GM23338 (cell line): ENCODE data around the gene NELL2. TPM values are rescaled to one million over a fixed set of nuclear protein-coding genes. Genes with fewer than 3 reads are reported as not detected.

Experiments
- ATAC-seq: fragments of 200-7000 bp; cut with Tn5 transposase; 3 replicates; pipeline ENCODE4 v1.9.1; 2020
- DNase-seq: peaks from one replicate; pipeline ENCODE4 v3.0.0-alpha.2; 2015; ENCODE audit warnings: low spot score
- H2AFZ ChIP-seq: fragments of 200-600 bp; sonication (generic); 2 replicates; pipeline ENCODE4 v1.8.0; 2016; ENCODE audit warnings: antibody characterized with exemption, mild to moderate bottlenecking, moderate library complexity
- H3F3A ChIP-seq: fragments of 200-600 bp; sonication (generic); replicated peaks from 2 replicates; pipeline ENCODE4 v1.8.0; 2017; ENCODE audit warnings: antibody characterized with exemption, mixed run types, low read depth
- H3K27ac ChIP-seq: fragments of 200-600 bp; sonication (generic); 2 replicates; pipeline ENCODE4 v1.6.1; 2016; ENCODE audit warnings: low read depth
- H3K27me3 ChIP-seq: fragments of 200-600 bp; sonication (generic); 2 replicates; pipeline ENCODE4 v1.8.0; 2016; ENCODE audit warnings: mild to moderate bottlenecking, mixed run types, moderate library complexity; ENCODE audit not compliant: insufficient read depth
- H3K36me3 ChIP-seq: fragments of 200-600 bp; sonication (generic); 2 replicates; pipeline ENCODE4 v1.8.0; 2016; ENCODE audit warnings: mild to moderate bottlenecking; ENCODE audit not compliant: insufficient read depth
- H3K4me1 ChIP-seq: fragments of 200-600 bp; sonication (generic); 2 replicates; pipeline ENCODE4 v1.8.0; 2016; ENCODE audit warnings: mild to moderate bottlenecking, moderate library complexity; ENCODE audit not compliant: insufficient read depth
- H3K4me2 ChIP-seq: fragments of 200-600 bp; sonication (generic); 2 replicates; pipeline ENCODE4 v1.7.1; 2017; ENCODE audit warnings: mixed run types
- H3K4me3 ChIP-seq: fragments of 200-600 bp; sonication (generic); 2 replicates; pipeline ENCODE4 v1.6.1; 2016; ENCODE audit warnings: mixed run types
- H3K79me2 ChIP-seq: fragments of 200-600 bp; sonication (generic); replicated peaks from 2 replicates; pipeline ENCODE4 v1.8.0; 2017; ENCODE audit warnings: mild to moderate bottlenecking; ENCODE audit not compliant: insufficient read depth
- H3K9me2 ChIP-seq: fragments of 200-600 bp; sonication (generic); 2 replicates; pipeline ENCODE4 v1.8.0; 2017; ENCODE audit not compliant: insufficient read depth
- H4K20me1 ChIP-seq: fragments of 200-600 bp; sonication (generic); replicated peaks from 2 replicates; pipeline ENCODE4 v1.8.0; 2017; ENCODE audit warnings: mild to moderate bottlenecking; ENCODE audit not compliant: insufficient read depth
- H3K27ac Mint-ChIP-seq: 2 replicates; pipeline ENCODE4 v1.8.0; 2020; ENCODE audit warnings: inconsistent platforms, mild to moderate bottlenecking, moderate library complexity, mixed read lengths
- H3K27me3 Mint-ChIP-seq: 3 replicates; pipeline ENCODE4 v1.8.0; 2022; ENCODE audit warnings: low read depth, mild to moderate bottlenecking, moderate library complexity, mixed read lengths, inconsistent platforms; ENCODE audit not compliant: insufficient read depth, poor library complexity
- H3K36me3 Mint-ChIP-seq: 3 replicates; pipeline ENCODE4 v1.8.0; 2021; ENCODE audit warnings: low read depth, mild to moderate bottlenecking, inconsistent platforms, moderate library complexity, mixed read lengths
- H3K4me1 Mint-ChIP-seq: 3 replicates; pipeline ENCODE4 v1.8.0; 2020; ENCODE audit warnings: mild to moderate bottlenecking, inconsistent platforms, mixed read lengths
- H3K4me3 Mint-ChIP-seq: 3 replicates; pipeline ENCODE4 v1.8.0; 2021; ENCODE audit warnings: moderate library complexity, mild to moderate bottlenecking, inconsistent platforms, mixed read lengths
- H3K9me3 Mint-ChIP-seq: 3 replicates; pipeline ENCODE4 v1.8.0; 2020; ENCODE audit warnings: moderate library complexity, mild to moderate bottlenecking, inconsistent platforms, mixed read lengths
- CTCF ChIP-seq, 2 experiments: fragments of 200-600 bp in 1 of 2; sonication (generic) in 1 of 2; conservative IDR thresholded peaks; 2 replicates each; pipeline versions ENCODE4 v1.5.1 to v1.6.1; 2016 to 2017; ENCODE audit warnings: antibody characterized with exemption in 2 of 2, low read depth in 2 of 2, mild to moderate bottlenecking in 2 of 2, moderate library complexity in 1 of 2
- ETS1 ChIP-seq: IDR thresholded peaks from 2 replicates; pipeline ENCODE4 v1.6.1; 2016; ENCODE audit warnings: antibody characterized with exemption
- JUNB ChIP-seq: IDR thresholded peaks from one replicate; pipeline ENCODE4 v1.6.1; 2016; ENCODE audit warnings: antibody characterized with exemption; ENCODE audit not compliant: unreplicated experiment
- NANOG ChIP-seq: IDR thresholded peaks from 2 replicates; pipeline ENCODE4 v1.6.1; 2016; ENCODE audit warnings: antibody characterized with exemption, borderline replicate concordance
- POLR2AphosphoS5 ChIP-seq: IDR thresholded peaks from 2 replicates; pipeline ENCODE4 v1.6.1; 2016; ENCODE audit warnings: antibody characterized with exemption, low read depth
- REST ChIP-seq: IDR thresholded peaks from one replicate; pipeline ENCODE4 v1.6.1; 2018; ENCODE audit warnings: antibody characterized with exemption; ENCODE audit not compliant: unreplicated experiment
- STAT1 ChIP-seq: IDR thresholded peaks from one replicate; pipeline ENCODE4 v1.6.1; 2016; ENCODE audit warnings: antibody characterized with exemption; ENCODE audit not compliant: unreplicated experiment
- ZNF114 ChIP-seq: fragments of 250-450 bp; sonication (Bioruptor Pico); IDR thresholded peaks from 2 replicates; pipeline ENCODE4 v1.5.0; 2020; ENCODE audit warnings: mild to moderate bottlenecking, moderate library complexity
- ZNF331 ChIP-seq: fragments of 250-450 bp; sonication (Bioruptor Pico); IDR thresholded peaks from 2 replicates; pipeline ENCODE4 v1.5.0; 2020; ENCODE audit warnings: low read depth, mild to moderate bottlenecking, moderate library complexity
- polyA plus RNA-seq: library from polyadenylated mRNA; unstranded; fragments of >200 nt; fragmentation: Nextera tagmentation; extraction: Ambion mirVana; gene quantifications from 2 replicates; pipeline ENCODE4 v1.2.1, GENCODE V29; 2016
- total RNA-seq: library from RNA; depleted of rRNA; stranded (reverse); fragments of >200 nt; shearing (Covaris generic); gene quantifications from 2 replicates; pipeline ENCODE4 v1.2.3, GENCODE V29; 2014

Gene NELL2
- total and polyA plus RNA-seq, 2 experiments from 2014 or later = 25.1 to 99.5 TPM

- Mint-ChIP-seq H3K9me3 (no peaks in the 10 kb centered on the region), H3K4me3 (no peak overlapping the region), H3K27ac (no peak overlapping the region; the same call in 1 of the 2 replicates), H3K27me3 (no peaks in the 10 kb centered on the region), H3K4me1 (peaks cover 12% of the 10 kb centered on the region; the same call in 2 of the 3 replicates), H3K36me3 (no peaks in the 10 kb centered on the region)
- TF ChIP-seq JUNB (no peak), NANOG (no peak), CTCF (conservative IDR thresholded peaks at IDR 0.05; ENCODE audit: low read depth in 2 of 2) (no peak), REST (no peak), POLR2AphosphoS5 (no peak), STAT1 (no peak)
- no peak overlapping the region for H3K27ac ChIP-seq
- no peaks in the 10 kb centered on the region for H3K9me2 ChIP-seq
- no peaks in the 10 kb centered on the region for H3K36me3 ChIP-seq
- peaks cover 9% of the 10 kb centered on the region for H3K4me1 ChIP-seq
- ATAC-seq (no peak), DNase-seq (peak; percentile 20)
- no peak overlapping the region for H3K4me2 ChIP-seq
- no peaks in the 10 kb centered on the region for H4K20me1 ChIP-seq
- H3K79me2 ChIP-seq = no peaks in the 10 kb centered on the region
- no peaks in the 10 kb centered on the region for H3K27me3 ChIP-seq
- no peak overlapping the region for H3K4me3 ChIP-seq
- no peaks in the 10 kb centered on the region for H3F3A ChIP-seq
- H2AFZ ChIP-seq = no peak overlapping the region
Measured at GRCh38 chr12:44696542-44696941, 179.6 kb downstream of the NELL2 start.

GRCh38 chr12:44694017-44694416, 182.1 kb downstream of the NELL2 start:
- H3K4me1 Mint-ChIP-seq = peaks cover 7% of the 10 kb centered on the region; the same call in 2 of the 3 replicates
- Histone ChIP-seq H3K27me3 (no peaks in the 10 kb centered on the region), H2AFZ (no peak overlapping the region), H3K4me3 (no peak overlapping the region), H3K27ac (no peak overlapping the region), H3K79me2 (no peaks in the 10 kb centered on the region), H3K36me3 (no peaks in the 10 kb centered on the region), H3F3A (no peaks in the 10 kb centered on the region), H3K4me2 (no peak overlapping the region), H3K9me2 (no peaks in the 10 kb centered on the region), H3K4me1 (peaks cover 9% of the 10 kb centered on the region), H4K20me1 (no peaks in the 10 kb centered on the region)
- H3K27ac Mint-ChIP-seq = no peak overlapping the region
- no peaks in the 10 kb centered on the region; the same call in 2 of the 3 replicates for H3K36me3 Mint-ChIP-seq
- TF ChIP-seq ZNF114 (no peak), ETS1 (no peak), ZNF331 (CRISPR knock-in tag) (no peak)
- no peak for ATAC-seq
- DNase-seq = no peak
- H3K27me3 Mint-ChIP-seq = no peaks in the 10 kb centered on the region
- no peaks in the 10 kb centered on the region for H3K9me3 Mint-ChIP-seq
- H3K4me3 Mint-ChIP-seq = no peak overlapping the region
